ENCODE results near the gene H3-3A. TPM values are rescaled to one million over a fixed set of nuclear protein-coding genes. Genes with fewer than 3 reads are reported as not detected.

Gene H3-3A
- total RNA-seq, 3 donors from 2014 or later (not counting 1 experiment from before 2014, with no cell fraction given), result 490 to 616 (median 522) TPM

GRCh38 chr1:226021801-226022200, 40.7 kb upstream of the H3-3A start:
- peaks cover 0 to 4% of the 10 kb centered on the region in 2 donors for H3K27me3 Mint-ChIP-seq (ENCODE audit: low read depth in 2 of 2)
- Histone ChIP-seq H3K9me3 (ENCODE audit: control insufficient read depth, insufficient read depth, low read length) (no peaks in the 10 kb centered on the region), H3K4me3 (ENCODE audit: low read length) (no peak overlapping the region), H3K27me3 (ENCODE audit: control insufficient read depth, insufficient read depth, low read length) (no peaks in the 10 kb centered on the region), H3K4me1 (ENCODE audit: control insufficient read depth, insufficient read depth, low read length) (no peaks in the 10 kb centered on the region), H3K36me3 (ENCODE audit: control insufficient read depth, insufficient read depth, low read length) (no peaks in the 10 kb centered on the region), H3K27ac (ENCODE audit: low read length) (no peak overlapping the region)
- H3K36me3 Mint-ChIP-seq, result no peaks in the 10 kb centered on the region
- WGBS (ENCODE audit: insufficient coverage), result no CpG with 5 or more reads among the region's 2 CpGs
- H3K27ac Mint-ChIP-seq, result no peak overlapping the region
- no peak overlapping the region for H3K4me3 Mint-ChIP-seq
- no peak for TF ChIP-seq CTCF (IDR thresholded peaks at IDR 0.05)
- no peaks in the 10 kb centered on the region for H3K9me3 Mint-ChIP-seq
- DNase-seq, result no peak
- intact Hi-C loops (cut with micrococcal nuclease), result no loop called here
- H3K4me1 Mint-ChIP-seq, result no peaks in the 10 kb centered on the region
- ATAC-seq, result no peak

- Mint-ChIP-seq H3K4me3 (no peak overlapping the region), H3K27ac (no peak overlapping the region), H3K27me3 (ENCODE audit: low read depth in 2 of 2) (peaks cover 0 to 4% of the 10 kb centered on the region in 2 donors), H3K9me3 (no peaks in the 10 kb centered on the region), H3K4me1 (no peaks in the 10 kb centered on the region), H3K36me3 (no peaks in the 10 kb centered on the region)
- no peak for TF ChIP-seq CTCF (IDR thresholded peaks at IDR 0.05)
- Histone ChIP-seq H3K4me3 (ENCODE audit: low read length) (no peak overlapping the region), H3K27ac (ENCODE audit: low read length) (no peak overlapping the region), H3K27me3 (ENCODE audit: control insufficient read depth, insufficient read depth, low read length) (no peaks in the 10 kb centered on the region), H3K4me1 (ENCODE audit: control insufficient read depth, insufficient read depth, low read length) (peaks cover 3% of the 10 kb centered on the region), H3K9me3 (ENCODE audit: control insufficient read depth, insufficient read depth, low read length) (no peaks in the 10 kb centered on the region), H3K36me3 (ENCODE audit: control insufficient read depth, insufficient read depth, low read length) (no peaks in the 10 kb centered on the region)
- DNase-seq (no peak), ATAC-seq (no peak)
- intact Hi-C loops (cut with micrococcal nuclease), result no loop called here
- 88% methylated on average over 5 of the region's 5 CpGs for WGBS (ENCODE audit: insufficient coverage)
These were observed 38.8 kb upstream of the H3-3A start for GRCh38 chr1:226023735-226024134.

GRCh38 chr1:226026833-226027232, 35.7 kb upstream of the H3-3A start:
- Histone ChIP-seq H3K36me3 (ENCODE audit: control insufficient read depth, insufficient read depth, low read length) (no peaks in the 10 kb centered on the region), H3K9me3 (ENCODE audit: control insufficient read depth, insufficient read depth, low read length) (no peaks in the 10 kb centered on the region), H3K4me1 (ENCODE audit: control insufficient read depth, insufficient read depth, low read length) (peaks cover 3% of the 10 kb centered on the region), H3K27ac (ENCODE audit: low read length) (no peak overlapping the region), H3K27me3 (ENCODE audit: control insufficient read depth, insufficient read depth, low read length) (no peaks in the 10 kb centered on the region), H3K4me3 (ENCODE audit: low read length) (no peak overlapping the region)
- no peak for DNase-seq
- no peaks in the 10 kb centered on the region for H3K36me3 Mint-ChIP-seq
- no peak overlapping the region for H3K4me3 Mint-ChIP-seq
- TF ChIP-seq CTCF (IDR thresholded peaks at IDR 0.05), result no peak
- H3K27me3 Mint-ChIP-seq (ENCODE audit: low read depth in 2 of 2), result peaks cover 0 to 2% of the 10 kb centered on the region in 2 donors
- intact Hi-C loops (cut with micrococcal nuclease), result no loop called here
- no peaks in the 10 kb centered on the region for H3K9me3 Mint-ChIP-seq
- 81% methylated on average over 2 of the region's 2 CpGs for WGBS (ENCODE audit: insufficient coverage)
- ATAC-seq, result no peak
- no peak overlapping the region for H3K27ac Mint-ChIP-seq
- no peaks in the 10 kb centered on the region for H3K4me1 Mint-ChIP-seq

- no peak for DNase-seq
- no peak overlapping the region for H3K27ac Mint-ChIP-seq
- peaks cover 3% of the 10 kb centered on the region for H3K4me1 ChIP-seq (ENCODE audit: control insufficient read depth, insufficient read depth, low read length)
- no peaks in the 10 kb centered on the region for H3K4me1 Mint-ChIP-seq
- no peaks in the 10 kb centered on the region for H3K36me3 Mint-ChIP-seq
- no peak overlapping the region for H3K4me3 ChIP-seq (ENCODE audit: low read length)
- H3K27me3 ChIP-seq (ENCODE audit: control insufficient read depth, insufficient read depth, low read length), result no peaks in the 10 kb centered on the region
- no peak overlapping the region for H3K27ac ChIP-seq (ENCODE audit: low read length)
- H3K4me3 Mint-ChIP-seq, result no peak overlapping the region
- no peak for ATAC-seq
- no peaks in the 10 kb centered on the region for H3K9me3 ChIP-seq (ENCODE audit: control insufficient read depth, insufficient read depth, low read length)
- no peaks in the 10 kb centered on the region for H3K36me3 ChIP-seq (ENCODE audit: control insufficient read depth, insufficient read depth, low read length)
- TF ChIP-seq CTCF (IDR thresholded peaks at IDR 0.05), result no peak
- intact Hi-C loops (cut with micrococcal nuclease), result no loop called here
- 91% methylated on average over 4 of the region's 5 CpGs for WGBS (ENCODE audit: insufficient coverage)
- peaks cover 0 to 2% of the 10 kb centered on the region in 2 donors for H3K27me3 Mint-ChIP-seq (ENCODE audit: low read depth in 2 of 2)
- H3K9me3 Mint-ChIP-seq, result no peaks in the 10 kb centered on the region
These were observed 34.8 kb upstream of the H3-3A start for GRCh38 chr1:226027538-226028217.

Data from natural killer cell (primary cell).